Measurements from ENCODE around the gene ZCCHC7.
"Not testable (repeated sequence)": the region's sequence is repeated elsewhere in the genome, so short reads cannot be mapped to it uniquely, and the experiment has no call there.

ZCCHC7 gene

GRCh38 chr9:37201581-37201980 is 81.2 kb downstream of the ZCCHC7 start:
- DNase-seq (ENCODE audit: extremely low read depth, low read depth): no peak
- TF ChIP-seq CTCF (IDR thresholded peaks at IDR 0.05; ENCODE audit: low read depth, low read length): no peak

GRCh38 chr9:37202091-37202490 is 81.7 kb downstream of the ZCCHC7 start:
- no peak for TF ChIP-seq CTCF (IDR thresholded peaks at IDR 0.05; ENCODE audit: low read depth, low read length)
- DNase-seq (ENCODE audit: extremely low read depth, low read depth): no peak

- DNase-seq (ENCODE audit: extremely low read depth, low read depth): not testable (repeated sequence)
These were observed 83.1 kb downstream of the ZCCHC7 start for GRCh38 chr9:37203456-37203855.

- no peak for DNase-seq (ENCODE audit: extremely low read depth, low read depth)
- no peak for TF ChIP-seq CTCF (IDR thresholded peaks at IDR 0.05; ENCODE audit: low read depth, low read length)
These were observed 85.8 kb downstream of the ZCCHC7 start for GRCh38 chr9:37206121-37206620.

GRCh38 chr9:37209431-37210386 is 89.3 kb downstream of the ZCCHC7 start:
- DNase-seq (ENCODE audit: extremely low read depth, low read depth): no peak
- TF ChIP-seq CTCF (IDR thresholded peaks at IDR 0.05; ENCODE audit: low read depth, low read length): peak; percentile 3

GRCh38 chr9:37210737-37211523 is 90.6 kb downstream of the ZCCHC7 start:
- no peak for TF ChIP-seq CTCF (IDR thresholded peaks at IDR 0.05; ENCODE audit: low read depth, low read length)
- DNase-seq (ENCODE audit: extremely low read depth, low read depth): no peak

GRCh38 chr9:37212435-37212834 is 92.1 kb downstream of the ZCCHC7 start:
- no peak for TF ChIP-seq CTCF (IDR thresholded peaks at IDR 0.05; ENCODE audit: low read depth, low read length)
- no peak for DNase-seq (ENCODE audit: extremely low read depth, low read depth)
